Measurements from ENCODE around the gene PCMTD2. TPM values are rescaled to one million over a fixed set of nuclear protein-coding genes. Genes with fewer than 3 reads are reported as not detected.

Gene PCMTD2
- total RNA-seq, 2 experiments from 2014 or later = 68.5 to 76.5 TPM

GRCh38 chr20:64273109-64273508 is 17.6 kb downstream of the PCMTD2 start:
- TF ChIP-seq, protein P1, sequence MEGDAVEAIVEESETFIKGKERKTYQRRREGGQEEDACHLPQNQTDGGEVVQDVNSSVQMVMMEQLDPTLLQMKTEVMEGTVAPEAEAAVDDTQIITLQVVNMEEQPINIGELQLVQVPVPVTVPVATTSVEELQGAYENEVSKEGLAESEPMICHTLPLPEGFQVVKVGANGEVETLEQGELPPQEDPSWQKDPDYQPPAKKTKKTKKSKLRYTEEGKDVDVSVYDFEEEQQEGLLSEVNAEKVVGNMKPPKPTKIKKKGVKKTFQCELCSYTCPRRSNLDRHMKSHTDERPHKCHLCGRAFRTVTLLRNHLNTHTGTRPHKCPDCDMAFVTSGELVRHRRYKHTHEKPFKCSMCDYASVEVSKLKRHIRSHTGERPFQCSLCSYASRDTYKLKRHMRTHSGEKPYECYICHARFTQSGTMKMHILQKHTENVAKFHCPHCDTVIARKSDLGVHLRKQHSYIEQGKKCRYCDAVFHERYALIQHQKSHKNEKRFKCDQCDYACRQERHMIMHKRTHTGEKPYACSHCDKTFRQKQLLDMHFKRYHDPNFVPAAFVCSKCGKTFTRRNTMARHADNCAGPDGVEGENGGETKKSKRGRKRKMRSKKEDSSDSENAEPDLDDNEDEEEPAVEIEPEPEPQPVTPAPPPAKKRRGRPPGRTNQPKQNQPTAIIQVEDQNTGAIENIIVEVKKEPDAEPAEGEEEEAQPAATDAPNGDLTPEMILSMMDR (IDR thresholded peaks at IDR 0.05) = no peak
- CTCF ChIA-PET = no interaction called here
- Histone ChIP-seq H3K27ac (ENCODE audit: low read depth in 1 of 2, low read length in 2 of 2) (no peak overlapping the region), H3K4me1 (ENCODE audit: insufficient read depth, low read length) (no peaks in the 10 kb centered on the region), H3K4me3 (ENCODE audit: low read length) (no peak overlapping the region), H3K9me3 (ENCODE audit: control insufficient read depth in 1 of 2, insufficient read depth in 1 of 2, low read length in 2 of 2) (no peaks in the 10 kb centered on the region), H3K36me3 (ENCODE audit: insufficient read depth, low read length) (peaks cover 37% of the 10 kb centered on the region), H3K27me3 (ENCODE audit: control insufficient read depth in 1 of 2, insufficient read depth in 2 of 2, low read length in 2 of 2) (no peaks in the 10 kb centered on the region)
- peaks cover 77% of the 10 kb centered on the region for H3K36me3 Mint-ChIP-seq (ENCODE audit: low read depth)
- no peak overlapping the region for H3K4me3 Mint-ChIP-seq
- no peak overlapping the region for H3K27ac Mint-ChIP-seq
- H3K27me3 Mint-ChIP-seq = no peaks in the 10 kb centered on the region
- ATAC-seq (ENCODE audit: poor library complexity) = no peak
- no peaks in the 10 kb centered on the region for H3K9me3 Mint-ChIP-seq
- no peak for DNase-seq
- intact Hi-C loops (cut with DNase I, micrococcal nuclease) = no loop called here
- POLR2A ChIA-PET = no interaction called here
- peaks cover 23% of the 10 kb centered on the region for H3K4me1 Mint-ChIP-seq (ENCODE audit: low read depth)

DNA sequence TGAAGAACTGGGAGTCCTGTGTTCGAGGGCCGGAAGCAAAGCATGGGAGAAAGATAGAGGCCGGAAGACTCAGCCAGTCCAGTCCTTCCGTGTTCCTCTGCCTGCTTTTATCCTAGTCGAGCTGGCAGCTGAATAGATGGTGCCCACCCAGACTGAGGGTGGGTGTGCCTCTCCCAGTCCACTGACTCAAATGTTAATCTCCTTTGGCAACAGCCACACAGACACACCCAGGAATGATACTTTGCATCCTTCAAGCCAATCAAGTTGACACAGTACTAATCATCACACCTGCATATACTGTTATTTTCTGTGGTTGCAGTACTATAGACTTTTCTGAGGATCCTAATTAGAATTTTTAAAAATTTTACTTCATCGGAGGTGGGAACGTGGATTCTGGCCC is 21.3 kb downstream of the PCMTD2 start:
- ChIA-PET POLR2A (interaction anchor here (1.1 kb wide), 1 partner anchor 16 kb away, joined by 3 read pairs; no protein-coding TSS in a partner anchor), CTCF (no interaction called here)
- Mint-ChIP-seq H3K27ac (no peak overlapping the region), H3K36me3 (ENCODE audit: low read depth) (peaks cover 50% of the 10 kb centered on the region), H3K9me3 (no peaks in the 10 kb centered on the region), H3K4me3 (no peak overlapping the region), H3K27me3 (no peaks in the 10 kb centered on the region), H3K4me1 (ENCODE audit: low read depth) (peaks cover 6% of the 10 kb centered on the region)
- ATAC-seq (ENCODE audit: poor library complexity) = no peak
- H3K27me3 ChIP-seq (ENCODE audit: control insufficient read depth in 1 of 2, insufficient read depth in 2 of 2, low read length in 2 of 2) = no peaks in the 10 kb centered on the region
- TF ChIP-seq, protein P1 (IDR thresholded peaks at IDR 0.05) = no peak
- DNase-seq = no peak
- H3K4me1 ChIP-seq (ENCODE audit: insufficient read depth, low read length) = no peaks in the 10 kb centered on the region
- H3K4me3 ChIP-seq (ENCODE audit: low read length) = no peak overlapping the region
- peaks cover 19% of the 10 kb centered on the region for H3K36me3 ChIP-seq (ENCODE audit: insufficient read depth, low read length)
- intact Hi-C loops (cut with DNase I, micrococcal nuclease) = no loop called here
- H3K9me3 ChIP-seq (ENCODE audit: control insufficient read depth in 1 of 2, insufficient read depth in 1 of 2, low read length in 2 of 2) = no peaks in the 10 kb centered on the region
- no peak overlapping the region for H3K27ac ChIP-seq (ENCODE audit: low read depth in 1 of 2, low read length in 2 of 2)

DNA sequence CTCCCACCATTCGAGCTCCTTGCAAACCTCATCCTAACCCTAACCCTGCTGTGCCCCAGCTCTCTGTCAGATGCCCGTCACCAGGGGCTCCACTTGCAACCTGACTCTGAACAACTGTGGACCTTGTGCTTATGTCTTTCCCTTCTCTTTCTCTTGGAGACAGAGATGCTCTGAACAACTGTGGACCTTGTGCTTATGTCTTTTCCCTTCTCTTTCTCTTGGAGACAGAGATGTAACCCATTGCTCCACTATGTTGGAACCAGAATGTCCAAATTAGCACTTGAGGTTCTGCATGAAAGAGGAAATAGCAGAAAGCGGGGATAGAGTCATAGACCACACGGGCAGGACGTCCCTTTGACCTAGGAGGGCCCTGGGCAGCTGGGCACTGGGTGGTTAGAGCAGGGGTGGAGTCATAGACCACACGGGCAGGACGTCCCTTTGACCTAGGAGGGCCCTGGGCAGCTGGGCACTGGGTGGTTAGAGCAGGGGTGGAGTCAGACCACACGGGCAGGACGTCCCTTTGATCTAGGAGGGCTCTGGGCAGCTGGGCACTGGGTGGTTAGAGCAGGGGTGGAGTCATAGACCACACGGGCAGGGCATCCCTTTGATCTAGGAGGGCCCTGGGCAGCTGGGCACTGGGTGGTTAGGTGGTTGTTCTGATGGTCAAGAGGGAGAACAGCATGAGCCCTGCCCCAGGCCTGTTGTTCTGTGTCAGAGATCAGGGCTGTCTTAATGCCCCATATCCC is 22.2 kb downstream of the PCMTD2 start:
- no peak for ATAC-seq (ENCODE audit: poor library complexity)
- H3K9me3 Mint-ChIP-seq = no peaks in the 10 kb centered on the region
- ChIA-PET CTCF (no interaction called here), POLR2A (interaction anchor here (1.8 kb wide), 1 partner anchor 22 kb away, joined by 6 read pairs; the partner anchor contains the start of gene PCMTD2)
- no peak for DNase-seq
- Histone ChIP-seq H3K4me1 (ENCODE audit: insufficient read depth, low read length) (no peaks in the 10 kb centered on the region), H3K9me3 (ENCODE audit: control insufficient read depth in 1 of 2, insufficient read depth in 1 of 2, low read length in 2 of 2) (no peaks in the 10 kb centered on the region), H3K27ac (ENCODE audit: low read depth in 1 of 2, low read length in 2 of 2) (no peak overlapping the region), H3K36me3 (ENCODE audit: insufficient read depth, low read length) (peaks cover 13% of the 10 kb centered on the region), H3K4me3 (ENCODE audit: low read length) (no peak overlapping the region), H3K27me3 (ENCODE audit: control insufficient read depth in 1 of 2, insufficient read depth in 2 of 2, low read length in 2 of 2) (no peaks in the 10 kb centered on the region)
- TF ChIP-seq, protein P1 (IDR thresholded peaks at IDR 0.05) = no peak
- no peaks in the 10 kb centered on the region for H3K27me3 Mint-ChIP-seq
- peaks cover 42% of the 10 kb centered on the region for H3K36me3 Mint-ChIP-seq (ENCODE audit: low read depth)
- no peak overlapping the region for H3K27ac Mint-ChIP-seq
- peaks cover 5% of the 10 kb centered on the region for H3K4me1 Mint-ChIP-seq (ENCODE audit: low read depth)
- intact Hi-C loops (cut with DNase I, micrococcal nuclease) = no loop called here
- no peak overlapping the region for H3K4me3 Mint-ChIP-seq
